GM21786 (cell line): Measurements from ENCODE around the gene GET3.
"Not testable (repeated sequence)": the region's sequence is repeated elsewhere in the genome, so short reads cannot be mapped to it uniquely, and the experiment has no call there.

ENCODE experiments used
- ATAC-seq: cut with Tn5 transposase; IDR thresholded peaks from one replicate; pipeline ENCODE4 v1.9.1; 2021; ENCODE audit not compliant: unreplicated experiment

Gene GET3

DNA sequence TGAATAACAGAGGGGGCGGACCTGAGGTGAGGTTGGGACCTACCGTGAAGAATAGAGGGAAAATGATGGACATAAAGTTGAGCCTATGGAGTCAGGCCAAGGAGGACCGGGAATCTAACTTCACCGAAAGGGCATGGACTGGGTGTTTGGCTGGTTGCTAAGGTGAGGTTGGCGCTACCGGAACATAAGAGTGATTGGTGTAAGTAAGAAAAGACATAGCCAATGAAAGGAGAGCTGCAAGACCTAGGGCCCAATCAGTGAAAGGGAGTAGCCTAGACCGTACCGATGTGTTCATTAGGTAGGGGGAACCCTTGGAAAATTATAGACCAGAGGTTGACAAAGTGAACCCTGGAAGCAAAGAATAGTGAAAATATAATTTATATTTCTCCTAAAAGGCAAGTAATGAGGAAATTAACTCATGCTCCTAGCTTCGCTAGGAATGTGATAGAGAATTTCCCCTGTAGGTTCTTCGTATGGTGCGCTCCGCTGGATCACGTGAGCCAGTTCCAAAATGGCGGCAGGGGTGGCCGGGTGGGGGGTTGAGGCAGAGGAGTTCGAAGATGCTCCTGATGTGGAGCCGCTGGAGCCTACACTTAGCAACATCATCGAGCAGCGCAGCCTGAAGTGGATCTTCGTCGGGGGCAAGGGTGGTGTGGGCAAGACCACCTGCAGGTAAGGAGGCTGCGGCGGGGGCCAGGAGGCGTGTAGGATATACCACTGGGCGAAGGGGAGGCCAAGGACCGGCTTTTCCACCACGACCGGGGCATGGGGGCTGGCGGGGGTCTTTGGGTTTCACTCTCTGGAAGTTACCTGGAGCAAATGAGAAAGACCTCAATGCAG is at the start of gene GET3:
Gene GET3 (plus strand): TSS at position 503 of the 840 bp plus-strand sequence. CDS start 9 bp downstream, at position 512.
- ATAC-seq = peak; percentile 85

DNA sequence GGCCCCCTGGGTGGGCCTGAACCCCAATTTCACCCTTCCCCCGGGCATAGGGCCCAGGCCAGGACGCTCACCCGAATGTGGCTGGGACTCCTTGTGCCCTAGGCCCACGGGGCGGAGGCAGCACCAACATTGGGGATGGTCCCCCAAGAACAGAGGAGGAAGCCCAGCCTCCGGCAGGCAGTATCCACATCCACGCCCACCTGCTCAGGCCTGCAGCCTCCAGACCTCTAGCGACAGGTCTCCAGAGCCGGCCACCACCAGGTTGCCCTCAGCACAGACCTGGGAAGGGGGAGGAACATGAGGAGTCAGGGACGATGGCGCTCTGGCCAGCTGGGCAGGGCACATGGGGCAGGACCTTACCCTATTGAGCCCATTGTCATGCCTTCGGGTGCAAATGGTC is 48.3 kb upstream of the GET3 start:
- ATAC-seq = no peak

DNA sequence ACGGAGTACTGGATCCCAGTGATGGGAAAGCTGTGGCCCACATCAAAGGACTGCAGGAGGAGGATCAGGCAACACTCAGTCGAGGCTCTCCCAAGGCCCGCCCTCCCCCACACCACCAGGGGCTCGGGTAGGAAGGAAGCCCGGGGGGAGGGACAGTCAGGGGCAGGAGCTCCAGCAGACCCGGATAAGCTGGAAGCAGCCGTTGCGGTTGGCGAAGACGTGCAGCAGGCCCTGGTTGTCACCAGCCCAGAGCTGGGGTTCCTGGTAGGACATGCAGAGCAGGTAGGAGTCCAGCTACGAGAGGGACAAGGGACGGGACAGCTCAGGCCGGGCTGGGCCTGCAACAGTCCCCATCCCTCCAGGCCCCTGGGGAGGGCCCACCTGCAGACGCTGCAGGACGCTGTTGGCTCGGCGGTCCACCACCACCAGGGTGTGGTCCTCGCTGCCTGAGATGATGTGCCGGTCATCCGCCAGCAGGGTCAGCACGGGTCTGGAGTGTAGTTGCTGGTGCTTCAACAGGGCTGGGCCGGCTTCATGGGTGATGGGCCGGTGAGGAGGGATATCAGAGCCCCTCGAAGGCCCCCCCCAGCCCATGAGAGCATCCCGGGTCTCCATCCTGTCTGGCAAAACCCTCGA is 47.6 kb upstream of the GET3 start:
- no peak for ATAC-seq

DNA sequence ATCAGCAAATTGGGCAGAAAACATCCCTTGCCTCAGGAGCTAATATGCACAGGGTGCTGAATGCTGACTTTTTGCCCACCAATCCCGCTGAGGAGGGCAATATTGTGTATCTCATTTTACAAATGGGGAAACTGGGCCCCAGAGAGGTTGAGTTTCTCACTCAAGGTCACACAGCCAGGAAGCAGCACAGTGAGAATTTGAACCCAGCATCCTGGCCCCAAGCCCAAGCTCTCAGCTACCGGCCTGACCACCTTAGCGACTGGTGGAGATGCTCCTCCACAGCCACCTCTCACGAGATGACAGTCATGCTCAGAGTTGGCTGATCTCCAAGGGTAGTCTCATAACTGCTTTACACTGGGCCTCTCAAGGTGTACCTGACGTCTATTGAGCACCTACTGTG is 44.3 kb upstream of the GET3 start:
- ATAC-seq = no peak

DNA sequence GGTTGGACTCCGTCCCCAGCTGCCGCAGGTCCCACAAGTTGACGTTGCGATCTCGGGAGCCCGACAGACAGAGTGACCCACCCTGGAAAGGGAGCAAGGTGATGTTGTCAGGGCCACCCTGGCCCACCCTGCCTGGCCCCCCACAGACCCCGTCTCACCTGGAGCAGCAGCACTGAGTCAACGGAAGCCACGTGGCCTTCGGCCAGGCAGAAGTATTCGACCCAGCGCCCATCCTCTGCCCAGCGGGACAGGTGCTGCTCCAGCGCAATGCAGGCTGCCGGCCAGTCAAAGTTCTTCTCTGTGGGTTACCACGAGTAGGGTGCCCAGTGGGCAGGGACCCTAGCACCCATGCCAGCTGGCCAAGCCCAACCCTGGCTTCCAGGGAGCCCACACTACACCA is 42.7 kb upstream of the GET3 start:
- ATAC-seq = no peak

DNA sequence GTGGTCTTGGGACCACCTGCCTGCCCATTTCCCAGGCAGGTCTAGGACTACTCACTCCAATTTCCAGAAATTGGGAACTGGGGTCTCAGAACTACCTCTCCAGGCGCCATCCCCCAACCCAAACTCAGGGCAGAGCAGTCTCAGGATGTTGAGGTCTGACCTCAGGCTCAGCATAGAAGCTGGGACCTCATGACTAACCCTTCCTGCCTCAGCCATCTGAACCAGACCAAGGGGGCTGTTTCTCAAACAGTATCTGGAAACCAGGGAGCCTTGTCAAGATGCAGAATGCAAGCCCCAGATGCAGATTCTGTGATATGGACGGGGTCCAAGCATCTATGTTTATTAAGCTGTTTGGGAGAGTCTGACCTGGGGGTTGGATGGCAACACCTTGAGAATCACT is 42.2 kb upstream of the GET3 start:
- no peak for ATAC-seq

DNA sequence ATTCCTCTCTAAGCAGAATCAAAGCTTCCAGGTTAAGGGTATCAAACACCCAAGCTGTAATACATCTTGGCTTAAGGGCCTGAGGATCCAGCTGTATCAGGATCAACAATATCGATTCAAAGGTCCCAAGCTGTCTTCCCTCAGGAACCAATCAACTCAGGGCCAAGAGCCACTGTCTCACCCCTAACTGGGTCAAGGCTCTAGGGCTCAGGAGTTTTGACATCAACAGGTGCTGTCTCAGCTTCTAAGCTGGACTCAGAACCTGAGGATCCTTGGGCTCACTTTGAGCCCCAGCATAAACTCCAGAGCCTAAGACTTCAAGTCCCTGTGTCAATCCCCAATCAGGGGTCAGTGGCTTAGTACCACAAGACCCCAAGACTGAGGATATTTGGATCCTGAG is 41.8 kb upstream of the GET3 start:
- ATAC-seq = no peak

DNA sequence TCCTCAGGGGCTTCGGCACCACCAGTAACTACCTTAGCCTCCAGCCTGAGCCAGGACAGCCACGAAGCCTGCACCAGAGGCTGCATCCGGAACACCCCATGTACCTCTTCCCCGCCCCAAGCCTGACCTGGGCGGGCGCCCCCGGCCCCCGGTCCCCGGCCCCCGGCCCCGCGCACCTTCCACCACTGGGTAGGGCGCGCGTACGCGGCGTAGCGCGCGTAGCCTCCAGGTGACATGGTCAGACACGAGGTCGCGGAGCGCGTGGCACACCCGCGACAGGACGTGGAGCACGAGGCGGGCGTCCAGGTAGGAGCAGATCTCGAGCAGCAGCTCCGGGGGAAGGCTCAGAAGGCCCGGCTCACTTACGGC is 41.3 kb upstream of the GET3 start:
- ATAC-seq = no peak

DNA sequence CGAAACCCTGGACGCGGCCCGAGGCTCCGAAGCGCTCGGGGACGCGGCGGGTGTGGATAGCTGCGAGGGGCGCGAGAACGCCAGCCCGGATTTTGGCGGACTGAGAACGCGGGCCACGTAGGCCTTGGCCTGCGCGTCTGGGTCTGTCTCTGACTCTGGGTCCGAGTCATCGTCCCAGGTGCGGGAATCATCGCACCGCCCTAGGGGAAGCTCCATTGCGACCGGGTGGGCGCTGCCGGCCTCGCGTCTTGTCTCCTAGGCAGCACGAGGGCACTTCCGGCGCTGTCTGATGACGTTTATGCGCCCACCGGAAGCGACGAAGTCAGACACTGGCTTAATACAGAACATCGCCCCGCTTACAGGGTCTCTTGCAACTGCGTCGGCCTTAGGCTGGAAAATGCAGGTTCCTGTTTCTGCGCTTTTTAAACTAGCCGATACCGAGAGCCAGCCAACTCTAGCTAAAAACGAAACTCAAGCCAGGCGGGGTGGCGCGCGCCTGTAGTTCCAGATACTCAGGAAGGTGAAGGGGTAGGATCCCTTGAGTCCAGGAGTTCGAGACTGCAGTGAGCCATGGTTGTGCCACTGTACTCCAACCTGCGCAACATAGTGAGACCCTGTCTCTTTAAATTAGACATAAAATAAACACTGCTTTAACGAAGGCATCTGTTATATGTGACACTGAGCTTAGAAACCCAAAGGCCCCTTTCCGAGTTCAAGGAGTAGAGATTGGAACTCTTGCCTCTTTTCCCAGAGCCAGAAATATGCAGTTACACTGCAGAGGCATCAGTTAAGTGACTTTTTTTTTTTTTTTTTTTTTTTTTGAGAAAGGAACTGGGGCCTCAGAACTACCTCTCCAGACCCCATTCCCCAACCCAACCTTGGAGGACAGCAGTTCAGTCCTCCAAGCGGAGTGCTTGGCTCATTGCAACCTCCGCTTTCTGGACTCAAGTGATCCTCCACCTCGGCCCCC is 40.6 kb upstream of the GET3 start, which contains the start of gene FBXW9:
Gene FBXW9 (minus strand): TSS at position 266 of the 970 bp plus-strand sequence. CDS start 50 bp downstream, at position 216.
- ATAC-seq = peak; percentile 75

DNA sequence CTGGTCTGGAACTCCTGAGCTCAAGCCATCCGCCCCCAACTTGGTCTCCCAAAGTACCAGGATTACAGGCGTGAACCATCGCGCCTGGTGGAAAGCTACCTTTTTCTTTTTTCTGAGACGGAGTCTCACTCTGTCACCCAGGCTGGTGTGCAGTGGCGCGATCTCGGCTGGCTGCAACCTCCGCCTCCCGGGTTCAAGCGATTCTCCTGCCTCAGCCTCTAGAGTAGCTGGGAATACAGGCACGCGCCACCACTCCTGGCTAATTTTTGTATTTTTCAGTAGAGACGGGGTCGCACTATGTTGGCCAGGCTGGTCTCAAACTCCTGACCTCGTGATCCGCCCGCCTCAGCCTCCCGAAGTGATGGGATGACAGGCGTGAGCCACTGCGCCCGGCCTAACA is 39.9 kb upstream of the GET3 start:
- not testable (repeated sequence) for ATAC-seq

DNA sequence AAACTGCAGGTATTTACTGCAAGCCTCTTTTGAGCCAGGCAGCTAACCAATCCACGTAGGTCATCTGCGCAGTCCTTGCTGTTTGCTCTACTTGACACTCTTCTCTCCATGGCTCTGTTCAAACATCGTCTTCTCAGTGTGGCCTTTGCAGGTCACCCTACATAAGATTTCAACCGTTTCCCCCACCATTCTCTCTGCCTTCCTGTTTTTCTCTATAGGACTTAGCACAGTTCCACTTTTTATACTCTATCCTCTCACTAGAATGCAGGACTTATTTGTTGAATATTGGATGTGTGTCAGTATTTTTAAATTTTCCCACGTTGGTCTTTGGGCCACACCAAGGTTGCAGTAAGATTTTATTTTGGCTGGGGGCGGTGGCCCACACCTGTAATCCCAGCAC is 39.2 kb upstream of the GET3 start:
- no peak for ATAC-seq

DNA sequence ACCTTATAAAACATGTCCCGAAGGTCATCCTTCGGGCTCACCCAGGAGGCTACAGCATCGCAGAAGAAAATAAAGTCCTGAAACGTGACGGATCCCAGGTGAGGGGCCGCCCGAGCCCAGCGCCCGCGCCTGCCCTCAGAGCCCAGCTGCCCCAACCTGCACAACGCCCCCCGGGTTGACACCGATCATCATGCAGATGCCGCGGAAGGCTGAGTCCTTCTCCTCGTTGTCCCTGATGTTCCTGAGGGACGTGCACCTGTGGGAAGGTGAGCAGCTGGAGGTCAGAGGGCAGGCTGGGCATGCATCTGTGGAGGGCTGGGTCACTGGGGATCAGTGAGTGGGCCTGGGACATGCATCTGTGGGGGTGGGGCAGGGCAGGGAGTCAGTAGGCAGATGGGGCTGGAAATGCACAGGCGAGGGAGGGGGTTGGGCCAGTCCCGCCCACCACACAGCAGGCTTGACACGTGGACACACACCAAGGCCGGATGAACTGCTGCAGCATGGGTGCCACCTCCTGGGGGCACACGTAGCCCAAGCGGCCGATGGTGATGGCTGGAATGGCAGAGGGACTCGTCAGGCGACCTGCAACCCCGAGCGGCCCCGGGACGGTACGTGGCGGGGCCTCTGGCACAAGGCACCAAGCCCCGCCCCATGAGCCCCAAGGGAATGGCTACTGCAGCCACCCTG is 35.6 kb upstream of the GET3 start:
- ATAC-seq = no peak

DNA sequence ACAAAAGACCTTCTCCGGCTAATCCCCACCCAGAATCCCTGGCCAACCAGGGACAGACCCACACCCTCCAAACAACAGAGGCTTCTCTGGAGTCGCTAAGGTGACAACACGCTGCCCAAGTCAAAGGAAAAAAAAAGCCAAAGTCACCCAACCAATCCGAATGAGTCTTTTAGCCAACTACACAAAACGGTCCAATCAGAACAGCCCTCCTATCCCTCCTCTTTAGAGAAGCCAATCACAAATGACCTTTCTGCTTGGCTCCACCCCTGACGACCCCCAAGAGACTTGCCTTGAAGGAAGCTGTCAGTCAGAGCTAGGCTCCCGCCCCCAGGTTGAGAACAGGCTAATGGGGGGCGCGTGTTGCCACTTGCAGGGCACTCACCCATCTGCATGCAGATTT is 34.3 kb upstream of the GET3 start:
- no peak for ATAC-seq

DNA sequence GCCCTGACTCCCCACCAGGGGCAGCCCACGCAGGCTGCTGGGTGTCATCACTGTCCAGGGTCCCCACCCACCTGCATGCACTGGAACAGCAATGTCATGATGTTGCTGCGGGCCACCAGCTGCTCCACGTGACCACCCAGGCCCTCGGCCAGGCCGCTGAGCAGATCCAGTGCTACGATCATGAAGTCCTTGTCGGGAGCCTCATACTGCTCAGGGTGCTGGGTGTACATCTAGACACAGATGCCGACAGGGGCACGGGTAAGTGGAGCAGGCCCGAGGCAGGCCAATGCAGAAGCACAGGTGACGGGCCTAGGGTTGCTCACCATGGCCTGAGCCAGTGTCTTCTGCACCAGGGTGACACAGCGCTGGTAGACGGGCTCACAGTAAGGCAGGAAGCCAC is 32.1 kb upstream of the GET3 start:
- no peak for ATAC-seq

DNA sequence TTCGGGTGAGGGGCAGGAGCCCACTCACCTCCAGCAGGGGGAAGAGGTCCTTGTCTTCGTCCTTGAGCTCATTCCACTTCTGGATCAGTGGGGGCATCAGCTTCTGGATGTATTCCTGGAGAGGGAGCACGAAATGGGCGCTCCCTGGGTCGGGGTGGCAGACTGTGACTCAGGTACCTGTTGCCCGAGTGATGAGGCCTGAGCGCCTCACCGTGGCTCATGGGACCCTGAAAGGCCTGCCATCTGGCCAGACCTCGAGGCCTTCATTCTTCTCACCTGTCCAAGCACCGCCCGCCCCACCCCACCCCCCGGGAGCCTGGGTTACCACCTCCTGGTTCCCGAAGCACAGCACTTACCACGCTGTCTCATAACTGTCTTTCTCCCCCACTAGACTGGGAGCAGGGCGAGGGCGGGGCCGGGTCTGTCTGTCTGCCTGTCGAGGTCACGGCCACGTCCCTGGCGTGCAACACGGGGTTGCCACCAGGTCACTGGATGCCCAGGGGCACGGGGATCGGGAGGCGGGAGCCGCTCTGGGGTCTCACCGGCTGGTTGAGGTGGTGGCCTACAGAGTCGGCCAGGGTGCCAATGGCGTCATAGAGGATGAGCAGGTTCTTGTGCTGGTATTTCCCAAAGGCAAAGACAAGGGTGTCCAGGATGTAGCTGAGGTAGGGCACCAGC is 31.5 kb upstream of the GET3 start:
- no peak for ATAC-seq

DNA sequence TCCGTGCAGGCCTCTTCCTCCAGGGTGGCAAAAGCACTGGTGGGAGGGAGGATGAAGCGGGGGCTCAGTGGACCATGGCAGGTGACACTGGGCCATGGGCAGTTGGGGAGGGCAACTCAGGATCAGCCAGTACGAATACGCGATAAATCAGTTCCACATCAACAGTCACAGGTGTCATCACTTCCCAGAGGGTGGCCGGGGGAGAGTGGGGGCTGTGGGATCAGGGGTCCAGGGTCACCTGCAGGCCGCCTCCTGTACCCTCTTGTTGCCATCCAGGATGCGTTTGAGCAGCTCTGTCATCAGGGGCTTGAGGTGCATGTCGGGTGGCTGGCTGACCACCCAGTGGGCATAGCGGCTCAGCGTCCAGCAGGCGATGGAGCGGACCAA is 31.0 kb upstream of the GET3 start:
- ATAC-seq = no peak

DNA sequence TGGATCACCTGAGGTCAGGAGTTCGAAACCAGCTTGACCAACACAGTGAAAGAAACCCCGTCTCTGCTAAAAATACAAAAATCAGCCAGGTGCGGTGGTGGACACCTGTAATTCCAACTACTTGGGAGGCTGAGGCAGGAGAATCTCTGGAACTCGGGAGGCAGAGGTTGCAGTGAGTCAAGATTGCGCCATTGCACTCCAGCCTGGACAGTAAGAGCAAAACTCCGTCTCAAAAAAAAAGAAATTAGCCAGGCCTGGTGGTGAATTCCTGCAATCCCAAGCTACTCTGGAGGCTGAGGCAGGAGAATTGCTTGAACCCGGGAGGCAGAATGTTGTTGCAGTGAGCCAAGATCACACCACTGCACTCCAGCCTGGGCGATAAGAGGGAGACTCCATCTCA is 28.7 kb upstream of the GET3 start:
- no peak for ATAC-seq

DNA sequence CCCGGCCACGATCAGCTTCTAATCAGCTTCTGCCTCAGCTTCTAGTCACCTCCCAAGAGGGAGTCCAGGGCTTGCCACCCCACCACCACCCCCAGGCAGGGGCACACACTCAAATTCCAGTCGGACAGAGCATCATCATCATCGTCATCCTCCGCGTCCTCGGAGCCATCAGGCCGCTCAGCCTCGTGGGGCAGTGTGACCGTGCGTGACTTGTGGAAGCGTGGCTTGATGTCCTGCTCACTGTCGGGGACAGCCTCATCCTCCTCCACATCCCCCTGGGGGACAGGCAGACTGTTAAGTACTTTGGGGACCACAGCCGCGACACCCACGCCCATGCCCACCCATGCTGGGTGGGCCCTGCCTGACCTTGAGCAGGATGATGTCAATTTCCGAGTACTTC is 26.1 kb upstream of the GET3 start:
- no peak for ATAC-seq

DNA sequence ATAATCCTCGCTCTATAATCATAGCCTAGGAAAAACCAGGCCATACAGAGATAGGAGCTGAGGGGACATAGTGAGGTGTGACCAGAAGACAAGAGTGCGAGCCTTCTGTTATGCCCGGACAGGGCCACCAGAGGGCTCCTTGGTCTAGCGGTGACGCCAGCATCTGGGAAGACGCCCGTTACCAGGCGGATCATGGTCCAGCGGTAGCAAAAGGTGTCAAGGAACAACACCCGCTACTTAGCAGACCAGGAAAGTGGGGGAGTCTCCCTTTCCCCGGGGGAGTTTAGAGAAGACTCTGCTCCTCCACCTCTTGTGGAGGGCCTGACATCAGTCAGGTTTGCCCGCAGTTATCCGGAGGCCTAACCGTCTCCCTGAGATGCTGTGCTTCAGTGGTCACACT is 25.2 kb upstream of the GET3 start:
- ATAC-seq = not testable (repeated sequence)

DNA sequence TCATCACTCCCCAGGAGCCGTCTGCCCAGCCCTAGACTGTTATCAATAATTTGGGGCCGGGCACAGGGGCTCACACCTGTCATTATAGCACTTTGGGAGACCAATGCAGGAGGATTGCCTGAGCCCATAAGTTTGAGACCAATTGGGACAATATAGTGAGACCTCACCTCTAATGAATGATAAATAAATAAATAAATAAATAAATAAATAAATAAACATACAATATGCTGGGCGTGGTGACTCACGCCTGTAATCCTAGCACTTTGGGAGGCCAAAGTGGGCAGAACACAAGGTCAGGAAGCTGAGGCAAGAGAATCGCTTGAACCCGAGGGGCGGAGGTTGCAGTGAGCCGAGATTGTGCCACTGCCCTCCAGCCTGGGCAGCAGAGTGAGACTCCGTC is 24.0 kb upstream of the GET3 start:
- not testable (repeated sequence) for ATAC-seq
